Hindlimb muscle (tissue), 1 donor: ENCODE results near the gene FGFBP2. TPM values are rescaled to one million over a fixed set of nuclear protein-coding genes. Genes with fewer than 3 reads are reported as not detected.
"Not testable (repeated sequence)": the region's sequence is repeated elsewhere in the genome, so short reads cannot be mapped to it uniquely, and the experiment has no call there.

Experiments
- DNase-seq: peaks from one replicate; pipeline ENCODE4 v3.0.0-alpha.2; 2013
- polyA plus RNA-seq: library from polyadenylated mRNA; unstranded; fragments of 120-200 nt; gene quantifications from one replicate; pipeline ENCODE4 v1.2.1, GENCODE V29; 2013; ENCODE audit not compliant: insufficient read length

Gene FGFBP2
- polyA plus RNA-seq, 1 donor = not detected

DNA sequence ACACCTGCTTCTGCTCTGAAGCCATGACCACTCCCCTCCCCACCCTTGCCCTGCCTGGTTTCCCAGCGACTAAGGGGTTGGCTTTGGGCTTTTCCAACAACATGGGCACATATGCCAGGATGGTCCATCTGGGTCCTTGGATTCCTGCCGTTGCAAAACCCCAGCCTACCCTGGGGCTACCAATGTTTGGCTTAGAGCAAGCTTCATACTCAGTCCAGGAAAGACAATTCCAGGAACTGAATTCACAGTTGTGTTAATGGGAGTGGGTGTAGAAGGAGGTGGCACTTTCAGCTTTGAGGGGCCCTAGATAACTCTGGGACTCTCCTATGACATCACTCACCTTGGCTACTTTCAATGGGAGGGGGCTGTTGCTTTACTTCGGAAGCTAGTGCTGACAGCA is 33.4 kb downstream of the FGFBP2 start:
- no peak for DNase-seq

DNA sequence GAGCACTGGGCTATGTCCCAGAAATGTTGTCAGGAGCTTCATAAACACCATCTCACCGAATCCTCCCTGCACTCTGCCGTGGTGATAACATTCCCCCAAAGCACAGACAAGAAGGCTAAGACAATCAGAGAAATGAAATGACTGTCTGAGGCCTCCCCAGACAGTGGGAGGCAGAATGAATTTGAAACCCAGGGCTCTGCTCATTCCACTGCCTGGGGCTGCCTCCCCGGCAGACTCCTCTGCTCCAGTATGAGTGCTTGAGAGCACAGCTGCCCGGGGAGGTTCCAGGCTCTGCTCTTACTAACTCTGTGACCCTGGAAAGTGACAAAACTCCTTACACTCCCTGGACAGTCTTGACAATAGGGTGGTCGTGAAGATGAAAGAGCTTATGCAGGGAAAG is 34.1 kb downstream of the FGFBP2 start:
- DNase-seq = no peak

DNA sequence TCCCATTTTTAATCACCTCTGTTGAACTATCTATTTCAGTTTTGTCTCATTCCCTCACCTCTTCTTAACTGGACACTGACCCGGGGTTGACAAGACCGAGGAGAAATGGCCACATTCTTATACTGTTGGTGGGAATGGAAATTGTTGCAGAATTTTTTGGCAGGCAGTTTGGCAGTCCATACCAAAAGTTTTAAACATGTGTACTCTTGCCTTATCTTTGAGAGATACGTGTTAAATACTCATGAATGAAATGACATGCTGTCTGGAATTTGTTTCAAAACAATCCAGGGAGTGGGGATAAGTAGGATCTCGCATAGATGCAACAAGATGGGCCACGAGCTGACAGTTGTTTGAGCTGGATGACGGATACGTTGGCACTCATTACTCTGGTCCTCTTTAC is 36.5 kb downstream of the FGFBP2 start:
- no peak for DNase-seq

DNA sequence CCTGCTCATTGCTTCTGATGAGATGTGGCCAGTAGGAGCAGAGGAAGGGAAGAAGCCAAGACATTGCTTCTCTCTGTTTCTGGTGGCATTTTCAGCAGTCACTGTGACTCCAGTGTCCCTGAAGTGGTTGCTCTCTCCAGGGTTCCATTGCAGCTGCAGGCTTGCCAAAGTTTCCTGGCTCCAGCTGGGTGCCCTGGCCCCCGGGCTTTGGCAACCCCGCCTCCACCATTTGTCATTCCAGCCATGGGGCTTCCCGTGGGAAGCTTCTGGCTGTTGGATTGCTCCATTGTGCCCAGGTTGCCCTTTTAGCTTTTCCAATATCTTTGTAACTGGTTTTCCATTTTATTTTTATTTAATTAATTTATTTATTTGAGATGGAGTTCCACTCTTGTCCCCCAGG is 37.1 kb downstream of the FGFBP2 start:
- DNase-seq = no peak

DNA sequence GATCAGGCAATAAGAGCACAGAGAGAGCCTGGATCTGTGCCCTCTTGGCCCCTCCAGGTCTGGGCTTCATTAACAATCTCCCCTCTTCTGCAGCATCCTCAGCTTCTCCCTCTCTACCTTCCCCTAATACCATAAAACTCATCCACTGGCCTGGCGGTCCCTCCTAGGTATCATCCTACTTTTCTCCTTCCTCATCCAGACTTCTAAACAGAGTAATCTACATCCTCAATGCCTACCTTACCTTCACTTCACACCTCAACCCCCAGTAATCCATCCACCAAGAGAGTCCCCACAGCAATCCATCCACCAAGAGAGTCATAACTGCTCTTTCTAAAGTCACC is 41.4 kb downstream of the FGFBP2 start:
- DNase-seq = no peak

DNA sequence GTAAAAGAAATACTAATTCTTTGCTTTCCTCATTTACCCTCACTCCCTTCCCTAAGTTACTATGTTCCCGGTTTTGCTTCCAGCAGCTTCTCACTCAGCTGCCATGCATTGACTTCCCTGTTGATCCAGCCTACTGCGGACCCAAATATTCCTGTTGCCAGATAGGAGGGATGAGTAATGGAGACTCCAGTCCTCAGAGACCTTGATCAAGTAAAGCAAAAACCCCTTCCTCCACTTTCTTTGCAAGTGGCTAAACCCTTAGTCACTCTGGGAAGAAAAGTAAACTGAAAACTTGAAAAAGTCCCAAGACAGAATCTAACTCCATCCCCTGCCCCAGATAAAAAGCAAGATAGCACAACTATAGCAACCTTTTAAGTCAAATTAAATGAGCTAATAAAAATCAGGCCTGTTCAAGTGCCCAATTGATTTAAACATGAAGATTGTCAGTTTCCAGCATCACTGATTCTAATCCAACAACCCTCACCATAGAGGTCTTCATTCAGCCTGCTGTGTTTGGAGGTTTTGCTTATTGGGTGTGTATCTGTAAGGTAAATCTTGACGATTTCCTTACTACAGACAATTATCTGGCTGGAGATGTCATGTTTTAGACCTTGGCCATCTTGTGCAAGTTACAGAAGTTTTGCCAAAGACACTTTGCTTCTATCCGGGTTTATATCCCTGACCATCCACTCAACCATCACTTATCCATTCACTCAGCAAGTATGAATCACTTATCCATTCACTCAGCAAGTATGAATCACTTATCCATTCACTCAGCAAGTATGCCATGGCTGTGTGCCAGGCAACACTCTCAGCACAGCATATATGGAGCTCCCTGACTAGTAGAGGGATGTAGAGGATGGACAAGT is 42.0 kb downstream of the FGFBP2 start:
- no peak for DNase-seq

DNA sequence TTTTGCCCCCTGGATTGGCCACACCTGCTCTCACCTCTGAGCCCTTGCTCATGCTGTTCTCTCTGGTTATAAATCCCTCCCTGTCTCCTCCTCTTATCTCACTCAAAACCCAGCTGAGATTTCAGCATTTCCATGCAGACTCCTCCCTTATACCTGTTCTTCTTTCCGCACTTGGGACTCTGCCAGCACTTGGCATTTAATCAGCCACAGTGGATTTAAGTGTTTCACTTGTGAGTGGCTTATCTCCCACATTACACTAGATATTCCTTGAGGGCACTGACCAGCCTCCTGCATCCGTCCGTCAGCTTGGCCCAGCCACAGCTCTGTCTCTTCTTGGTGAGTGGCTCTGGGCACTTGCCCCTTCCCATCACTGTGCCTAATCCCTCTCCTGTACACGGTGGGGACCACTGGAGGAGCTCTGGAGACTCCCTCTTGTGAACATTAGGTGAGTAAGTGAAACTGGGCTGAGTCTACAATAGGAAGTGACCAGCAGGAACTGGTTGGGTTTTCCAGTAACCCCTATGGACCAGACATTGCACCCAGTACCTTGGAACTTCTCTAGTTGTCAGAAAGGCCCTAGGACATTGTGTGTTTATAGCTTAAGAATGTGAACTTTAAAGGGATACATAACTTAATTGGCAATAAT is 44.4 kb downstream of the FGFBP2 start:
- DNase-seq = no peak

DNA sequence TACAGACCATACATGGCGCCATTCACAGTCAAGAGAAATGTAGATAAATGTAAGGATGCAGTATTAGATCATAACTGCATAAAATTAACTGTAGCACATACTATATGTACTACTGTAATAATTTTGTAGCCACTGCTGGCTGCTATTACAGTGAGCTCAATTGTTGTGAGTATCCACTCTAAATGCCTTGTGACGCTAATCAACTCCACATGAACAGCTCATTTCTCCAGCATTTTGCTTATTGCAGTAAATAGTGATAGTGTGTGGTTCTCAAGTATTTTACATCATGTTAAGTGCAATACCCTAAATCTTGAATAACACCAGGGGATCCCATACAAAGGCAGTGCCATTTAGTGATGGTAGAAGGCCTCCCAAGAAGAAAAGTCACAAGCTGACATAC is 45.7 kb downstream of the FGFBP2 start:
- DNase-seq = no peak

DNA sequence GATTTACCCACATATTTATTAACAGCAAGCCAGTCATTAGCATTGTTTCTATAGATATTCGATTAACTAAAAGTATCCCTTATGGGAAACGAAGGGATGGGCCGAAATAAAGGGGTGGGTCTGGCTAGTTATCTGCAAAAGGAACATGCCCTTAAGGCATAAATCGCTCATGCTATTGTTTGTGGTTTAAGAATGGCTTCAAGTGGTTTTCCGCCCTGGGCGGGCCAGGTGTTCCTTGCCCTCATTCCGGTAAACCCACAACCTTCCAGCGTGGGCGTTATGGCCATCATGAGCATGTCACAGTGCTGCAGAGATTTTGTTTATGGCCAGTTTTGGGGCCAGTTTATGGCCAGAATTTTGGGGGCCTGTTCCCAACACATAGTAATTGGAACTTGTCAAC is 46.6 kb downstream of the FGFBP2 start:
- DNase-seq = not testable (repeated sequence)

DNA sequence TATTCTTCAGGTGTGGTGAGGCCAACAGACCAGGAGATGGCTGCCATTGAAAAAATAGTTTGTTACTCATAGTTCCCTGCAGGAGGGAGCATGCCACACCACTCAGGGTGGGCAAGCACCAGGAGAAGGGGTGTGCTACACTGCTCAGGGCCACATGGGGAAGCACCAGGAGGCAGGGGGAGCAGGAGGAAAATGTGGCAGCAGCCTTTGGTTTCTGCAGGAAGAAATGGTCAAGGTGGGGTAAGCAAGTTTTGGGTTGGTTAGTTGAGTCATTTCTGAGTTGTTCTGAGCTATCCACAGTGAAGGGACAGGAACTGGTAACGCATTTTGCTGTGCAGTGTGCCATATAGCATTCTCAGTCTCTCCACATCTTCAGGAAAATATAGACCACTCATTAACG is 48.2 kb downstream of the FGFBP2 start:
- DNase-seq = no peak

DNA sequence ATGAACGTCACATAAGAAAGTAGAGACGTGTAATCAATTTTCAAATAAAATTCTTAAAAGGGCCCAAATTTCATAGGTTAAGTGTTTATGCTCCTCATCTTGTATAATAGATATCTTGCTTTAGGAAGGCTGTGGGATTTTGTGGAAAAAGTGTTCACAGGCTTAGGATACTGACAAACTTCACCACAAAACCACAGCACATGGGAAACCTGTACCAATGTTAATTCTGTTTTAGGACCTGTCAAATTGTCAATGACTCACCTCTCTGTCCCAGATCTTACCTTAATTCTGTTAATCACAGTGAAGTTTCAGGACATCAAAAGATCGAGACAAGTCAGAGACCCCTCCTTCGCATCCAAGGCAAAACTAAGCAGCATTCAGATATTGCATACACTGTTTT is 48.7 kb downstream of the FGFBP2 start:
- DNase-seq = no peak

DNA sequence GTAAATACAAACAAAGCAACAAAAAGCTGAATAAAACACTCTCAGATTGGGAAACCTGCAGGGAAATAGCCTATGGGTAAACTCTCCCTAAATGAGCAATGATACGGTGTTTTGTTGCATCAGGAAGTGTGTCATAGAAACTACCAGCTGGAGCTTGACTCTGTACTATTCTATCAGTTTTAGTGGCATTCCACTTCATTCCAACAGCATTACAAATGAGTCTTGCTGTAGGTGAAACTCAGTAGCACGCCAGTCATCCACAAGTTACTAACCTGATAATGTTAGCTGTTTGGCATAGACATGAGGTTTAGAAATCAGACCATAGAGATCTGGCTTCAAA is 49.4 kb downstream of the FGFBP2 start:
- DNase-seq = no peak

DNA sequence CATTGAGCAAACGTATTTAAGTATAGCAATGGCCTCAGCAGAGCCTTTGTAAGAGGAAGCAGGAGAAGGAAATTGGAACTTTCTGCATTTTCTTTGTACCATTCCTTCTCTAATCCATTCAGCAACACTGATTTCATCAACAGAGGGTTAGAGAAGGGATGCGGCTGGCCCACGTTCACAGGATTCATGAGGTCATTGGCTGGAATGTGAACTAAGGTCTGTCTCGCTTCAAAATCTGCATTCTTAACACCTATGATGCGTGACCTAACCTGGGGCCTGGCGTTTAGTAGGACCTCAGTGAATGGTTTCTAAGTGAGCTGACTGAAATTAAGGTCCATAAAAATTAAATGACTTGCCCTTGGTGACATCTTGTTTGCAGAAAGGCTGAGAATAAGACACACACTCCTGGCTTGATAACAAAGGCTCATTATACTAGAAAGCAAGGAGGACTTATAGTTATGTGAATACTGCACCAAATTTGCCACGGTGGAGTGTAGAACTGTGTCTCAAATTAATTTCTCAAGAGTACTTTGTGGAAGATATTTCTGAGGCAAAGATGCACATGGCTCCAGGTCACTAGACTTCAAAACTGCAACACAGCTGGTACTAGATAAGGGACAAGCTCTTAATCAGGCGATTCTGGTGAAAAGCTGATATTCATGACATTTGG is 49.9 kb downstream of the FGFBP2 start:
- no peak for DNase-seq

DNA sequence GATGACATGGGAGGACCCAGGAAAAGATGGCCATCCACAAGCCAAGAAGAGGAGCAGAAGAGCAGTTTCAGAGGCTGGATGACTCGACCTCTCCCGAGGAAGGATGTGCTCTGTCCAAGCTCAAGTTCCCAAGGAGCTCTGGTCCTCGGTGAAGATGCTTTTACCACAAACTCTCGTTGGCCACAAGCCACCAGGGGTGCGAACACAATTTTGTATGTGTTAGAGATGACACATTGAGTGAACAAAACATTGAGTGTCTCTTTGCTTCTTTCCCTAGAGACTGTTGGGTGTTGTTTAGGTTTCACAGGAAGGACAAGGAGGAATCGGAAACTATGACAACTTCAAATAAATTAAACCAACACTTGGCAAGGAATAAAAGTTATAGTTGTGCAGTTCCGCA is 50.7 kb downstream of the FGFBP2 start:
- no peak for DNase-seq

Other genes with a start within 250 kb of the FGFBP2 start
- gene CD38, start 184.8 kb downstream of the FGFBP2 start, polyA plus RNA-seq = 1.3 TPM
- not detected for gene FGFBP1, start 24.4 kb downstream of the FGFBP2 start, polyA plus RNA-seq
- gene PROM1, start 120.8 kb upstream of the FGFBP2 start, polyA plus RNA-seq = 44.6 TPM